GM08714 (cell line): ENCODE data around the gene MIER2.

Source experiments
- H3K4me3 ChIP-seq: fragments of 200-500 bp; sonication (Bioruptor generic); 2 replicates; pipeline ENCODE4 v1.5.1; 2014; ENCODE audit warnings: mild to moderate bottlenecking, low read length, inconsistent platforms
- ZNF274 ChIP-seq: IDR thresholded peaks from 2 replicates; pipeline ENCODE4 v1.6.1; 2012; ENCODE audit warnings: mild to moderate bottlenecking, low read depth, low read length

Gene MIER2

DNA sequence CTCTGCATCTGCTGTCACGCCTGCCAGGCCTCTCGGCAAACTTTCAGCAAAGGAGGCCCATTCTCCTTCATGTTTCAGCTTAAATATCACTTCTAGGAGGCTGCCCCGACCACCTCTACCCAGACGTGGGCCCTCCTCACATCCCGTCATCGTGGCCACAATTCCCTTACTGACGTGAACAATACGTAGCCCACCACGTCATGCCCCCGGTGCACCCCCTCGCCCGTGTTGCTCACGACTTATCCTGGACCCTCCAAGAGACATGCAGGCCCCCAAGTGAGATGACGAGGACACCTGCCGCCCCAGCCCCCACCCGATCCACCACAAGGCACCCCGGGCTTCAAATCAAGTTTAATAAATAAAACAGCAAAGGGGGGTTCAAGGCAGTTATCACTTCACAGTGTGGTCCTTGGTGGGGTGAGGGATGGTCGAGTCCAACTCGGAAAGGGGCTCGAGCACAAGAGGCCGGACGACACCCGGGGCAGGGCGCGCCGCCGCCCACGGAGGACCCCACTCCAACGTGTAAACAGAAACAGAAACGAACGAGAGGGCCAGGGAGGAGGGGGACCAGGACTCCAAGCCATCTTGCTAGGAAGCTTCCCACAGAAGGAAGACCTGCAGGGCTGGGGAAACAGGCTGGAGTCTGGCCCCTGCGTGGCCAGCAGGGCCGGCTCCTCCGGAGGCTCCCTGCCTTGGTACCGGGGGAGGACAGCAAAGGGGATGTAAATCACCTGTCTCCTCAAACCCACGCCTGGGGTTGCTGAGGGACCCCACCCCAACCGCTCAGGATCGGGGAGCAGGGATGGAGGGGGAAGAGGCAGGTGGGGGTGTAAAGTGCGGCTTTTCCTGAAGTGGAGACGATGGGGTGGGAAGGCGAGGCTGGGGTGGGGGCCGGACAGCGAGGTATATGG lies 39.1 kb downstream of the MIER2 start:
- TF ChIP-seq ZNF274 = no peak
- no peak overlapping the region for H3K4me3 ChIP-seq

DNA sequence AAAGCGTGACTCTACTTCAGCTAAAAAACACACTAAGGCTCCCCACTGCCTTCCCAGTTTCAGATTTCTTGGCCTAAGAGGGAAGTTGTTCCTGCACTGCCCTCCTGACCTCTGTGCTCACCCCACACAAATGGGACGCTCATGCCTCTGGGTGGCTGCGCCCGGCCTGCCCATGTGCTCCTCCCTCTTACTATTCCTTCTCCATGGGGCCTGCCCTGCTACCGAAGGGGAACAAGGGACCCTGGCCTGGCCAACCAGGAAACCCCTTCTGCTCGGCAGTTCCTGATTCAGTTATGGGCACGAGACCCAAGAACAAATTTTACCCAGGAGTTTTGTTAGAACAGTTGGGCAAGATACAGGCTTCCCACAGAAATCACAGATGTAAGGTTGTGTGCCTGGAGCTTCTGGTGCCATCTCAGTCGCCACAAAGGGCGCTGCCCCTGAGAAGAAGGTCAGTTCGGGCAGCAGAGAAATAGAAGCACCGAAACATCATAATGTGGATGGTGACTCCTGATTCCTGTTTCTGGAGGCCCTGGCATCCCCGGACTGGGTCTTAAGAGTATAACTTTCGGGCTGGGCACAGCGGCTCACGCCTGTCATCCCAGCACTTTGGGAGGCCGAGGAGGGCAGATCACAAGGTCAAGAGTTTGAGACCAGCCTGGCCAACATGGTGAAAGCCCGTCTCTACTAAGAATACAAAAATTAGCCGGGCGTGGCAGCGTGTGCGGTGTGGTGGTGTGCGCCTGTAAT lies 47.9 kb downstream of the MIER2 start:
- TF ChIP-seq ZNF274 = no peak

DNA sequence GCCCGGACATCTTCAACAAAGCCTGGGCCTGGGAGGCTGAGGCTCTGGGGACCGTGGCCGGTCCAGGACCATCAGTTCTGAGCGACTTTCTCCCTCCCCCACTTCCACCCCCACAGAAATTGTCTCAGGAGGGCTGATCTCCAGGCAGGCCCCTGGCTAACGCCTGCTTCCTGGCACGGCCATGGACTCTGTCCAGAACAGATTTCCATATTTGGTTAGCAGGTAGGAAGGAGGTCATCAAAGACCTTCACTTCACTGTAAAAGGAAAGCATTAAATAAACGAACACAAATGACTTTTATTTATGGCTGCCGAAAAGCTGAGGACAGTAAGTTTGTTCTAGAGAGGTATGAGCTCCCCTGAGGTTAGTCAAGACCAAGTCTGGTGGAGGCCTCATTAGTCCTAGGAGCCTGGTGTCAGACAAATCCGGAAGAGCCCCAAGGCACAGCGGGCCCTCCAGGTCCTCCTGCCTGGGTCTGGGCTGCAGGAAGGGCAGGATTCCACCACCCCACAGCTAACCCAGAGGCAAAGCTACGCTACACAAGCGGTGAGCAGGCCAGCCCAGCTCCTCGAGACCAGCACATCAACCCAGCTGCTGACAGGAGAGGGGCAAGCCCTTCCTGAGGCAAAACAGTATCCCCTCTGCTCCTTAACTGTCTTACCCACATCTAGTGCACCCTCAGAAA lies 48.8 kb downstream of the MIER2 start:
- no peak for TF ChIP-seq ZNF274
- no peak overlapping the region for H3K4me3 ChIP-seq

More for the DNA sequence above, 47.9 kb downstream of the MIER2 start:
- no peak overlapping the region for H3K4me3 ChIP-seq

DNA sequence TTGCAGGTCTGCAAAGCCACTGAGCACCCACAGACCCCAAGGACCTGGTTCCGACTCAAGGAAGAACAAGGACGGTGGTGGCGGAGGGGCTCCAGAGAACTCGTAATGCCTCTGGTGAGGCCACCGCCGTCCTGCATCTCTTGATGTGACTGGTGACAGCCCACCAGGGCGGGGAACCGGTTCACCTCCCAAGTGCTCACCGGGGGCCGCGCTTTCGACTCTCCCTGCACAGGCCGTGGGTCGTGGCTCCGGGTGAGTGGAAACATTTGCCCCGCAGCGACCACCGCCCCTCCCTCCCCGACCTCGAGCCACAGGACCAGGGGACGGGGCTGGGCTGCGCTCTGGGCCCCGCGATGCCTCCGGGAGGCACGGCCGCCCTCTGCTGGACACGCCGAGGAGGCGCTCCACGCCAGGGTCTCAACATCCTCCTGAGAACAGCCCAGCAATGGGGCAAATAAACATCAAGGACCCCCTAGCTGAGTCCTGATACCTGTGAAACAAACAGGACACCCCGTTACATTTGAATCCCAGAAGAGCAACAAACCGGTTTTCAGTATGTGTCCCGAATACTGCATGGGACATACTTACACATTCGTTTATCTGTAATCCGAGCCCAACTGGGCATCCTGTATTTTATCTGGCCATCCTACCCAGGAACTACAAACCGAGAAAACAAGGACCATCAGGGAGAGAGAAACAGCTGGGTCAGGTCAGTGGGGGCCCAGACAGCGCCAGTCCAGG lies 49.5 kb downstream of the MIER2 start:
- H3K4me3 ChIP-seq = no peak overlapping the region

DNA sequence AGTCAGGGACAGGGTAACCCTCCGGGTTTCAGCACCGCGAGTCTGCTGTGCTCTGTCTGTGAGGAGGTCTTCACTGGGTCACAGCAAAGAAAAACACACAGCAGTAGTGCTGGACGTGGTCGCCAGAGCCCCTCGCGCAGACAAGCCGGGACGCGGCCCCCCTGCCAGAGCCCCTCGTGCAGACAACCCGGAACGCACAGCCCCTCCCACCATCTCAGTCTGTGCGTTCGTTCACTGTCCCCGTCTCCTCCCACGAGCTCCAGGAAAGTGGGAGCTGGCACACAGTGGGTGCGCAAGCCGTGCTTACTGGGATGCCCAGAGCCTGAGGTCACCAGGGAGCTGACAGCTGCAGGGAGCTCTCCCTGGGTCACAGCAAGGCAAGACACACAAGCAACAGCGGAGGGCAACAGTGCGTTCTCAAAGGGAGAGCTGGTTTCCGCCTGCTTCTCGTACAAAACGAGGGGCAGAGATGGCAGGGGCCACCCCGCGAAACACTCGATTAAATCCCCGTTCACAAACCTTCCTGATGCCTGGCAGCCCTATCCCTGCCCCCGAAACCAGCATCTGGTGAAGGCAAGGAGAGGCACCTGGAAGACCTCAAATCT lies 50.2 kb downstream of the MIER2 start:
- no peak overlapping the region for H3K4me3 ChIP-seq
- no peak for TF ChIP-seq ZNF274

More for the DNA sequence above, 49.5 kb downstream of the MIER2 start:
- no peak for TF ChIP-seq ZNF274

DNA sequence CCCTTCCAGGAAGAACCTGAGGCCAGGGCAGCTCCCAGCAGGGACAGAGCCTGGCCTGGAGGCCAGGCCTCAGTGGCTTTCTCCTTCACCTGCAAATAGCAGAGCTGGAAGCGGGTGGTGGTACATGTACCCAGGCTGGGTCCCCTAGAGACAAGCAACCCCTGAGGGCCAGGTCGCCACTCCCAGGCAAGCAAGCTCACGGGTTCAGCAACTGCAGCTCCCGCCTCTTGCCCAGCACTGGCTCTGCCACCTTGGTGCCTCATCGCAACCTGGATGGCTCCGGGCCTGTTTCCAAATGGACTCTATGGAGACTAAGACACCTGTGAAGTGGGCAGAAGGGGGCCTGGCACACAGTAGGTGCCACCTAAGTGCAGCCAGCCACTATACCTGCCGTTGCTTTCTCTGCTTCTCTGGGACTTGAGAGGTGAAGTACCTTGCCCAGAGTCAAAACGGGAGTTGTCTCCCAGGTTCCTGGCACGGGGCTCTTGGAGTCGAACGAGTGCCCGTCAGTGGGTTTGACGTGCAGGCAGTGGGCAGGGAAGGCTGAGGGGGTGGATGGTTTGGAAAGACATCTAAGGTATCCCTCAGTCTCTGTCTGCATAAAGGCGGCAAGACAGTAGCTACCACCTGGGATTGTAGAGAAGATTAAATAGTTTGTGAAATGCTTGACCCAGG lies 51.0 kb downstream of the MIER2 start:
- TF ChIP-seq ZNF274 = no peak
- no peak overlapping the region for H3K4me3 ChIP-seq

DNA sequence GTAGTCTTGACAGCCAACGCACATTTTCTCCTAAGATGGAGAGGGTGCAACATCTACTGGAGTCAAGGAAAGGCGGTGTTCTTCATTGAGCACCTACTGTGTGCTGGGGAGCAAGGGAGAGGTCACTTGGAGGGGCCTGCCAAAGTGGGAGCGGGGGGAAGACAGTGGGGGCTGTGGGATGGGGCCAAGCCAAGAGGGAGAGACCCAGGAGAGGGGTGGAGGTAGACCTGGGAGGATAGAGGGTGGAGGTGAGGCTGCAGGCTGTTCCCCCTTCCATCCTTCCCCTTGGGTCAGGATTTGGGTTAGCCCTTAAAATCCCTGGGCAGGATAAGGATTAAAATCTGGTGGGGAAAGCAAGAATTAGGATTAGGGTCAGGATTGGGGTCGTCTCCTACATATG lies 51.6 kb downstream of the MIER2 start:
- no peak for TF ChIP-seq ZNF274
- no peak overlapping the region for H3K4me3 ChIP-seq

DNA sequence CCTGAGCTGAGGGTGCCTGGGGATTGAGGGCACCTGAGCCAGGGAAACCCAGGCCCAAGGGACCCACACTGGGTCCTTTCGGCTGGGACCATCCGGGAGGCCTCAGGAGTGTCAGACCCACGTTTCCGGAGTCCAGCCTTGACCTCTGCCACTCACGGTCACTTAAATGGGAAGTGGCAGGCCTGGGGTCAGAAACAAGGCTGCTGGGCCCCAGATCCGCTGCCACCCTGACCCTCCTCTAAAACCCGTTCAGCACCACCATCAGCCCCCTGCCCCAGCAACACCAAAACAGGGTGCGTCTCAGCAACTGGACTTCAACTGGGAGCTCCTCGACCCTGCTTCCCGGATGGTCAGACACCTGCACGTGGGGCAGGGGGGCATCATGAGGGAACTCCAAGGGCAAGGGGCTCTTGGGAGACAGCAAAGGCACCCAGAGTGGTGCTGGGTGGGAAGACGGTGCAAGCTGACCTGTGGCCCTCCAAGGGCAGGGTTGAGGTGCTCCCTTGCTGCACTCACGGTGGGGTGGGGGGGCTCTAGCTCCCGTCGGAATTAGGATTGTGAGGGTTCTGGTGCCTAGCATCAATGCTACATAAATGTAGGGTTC lies 52.2 kb downstream of the MIER2 start:
- no peak for TF ChIP-seq ZNF274
- H3K4me3 ChIP-seq = no peak overlapping the region

DNA sequence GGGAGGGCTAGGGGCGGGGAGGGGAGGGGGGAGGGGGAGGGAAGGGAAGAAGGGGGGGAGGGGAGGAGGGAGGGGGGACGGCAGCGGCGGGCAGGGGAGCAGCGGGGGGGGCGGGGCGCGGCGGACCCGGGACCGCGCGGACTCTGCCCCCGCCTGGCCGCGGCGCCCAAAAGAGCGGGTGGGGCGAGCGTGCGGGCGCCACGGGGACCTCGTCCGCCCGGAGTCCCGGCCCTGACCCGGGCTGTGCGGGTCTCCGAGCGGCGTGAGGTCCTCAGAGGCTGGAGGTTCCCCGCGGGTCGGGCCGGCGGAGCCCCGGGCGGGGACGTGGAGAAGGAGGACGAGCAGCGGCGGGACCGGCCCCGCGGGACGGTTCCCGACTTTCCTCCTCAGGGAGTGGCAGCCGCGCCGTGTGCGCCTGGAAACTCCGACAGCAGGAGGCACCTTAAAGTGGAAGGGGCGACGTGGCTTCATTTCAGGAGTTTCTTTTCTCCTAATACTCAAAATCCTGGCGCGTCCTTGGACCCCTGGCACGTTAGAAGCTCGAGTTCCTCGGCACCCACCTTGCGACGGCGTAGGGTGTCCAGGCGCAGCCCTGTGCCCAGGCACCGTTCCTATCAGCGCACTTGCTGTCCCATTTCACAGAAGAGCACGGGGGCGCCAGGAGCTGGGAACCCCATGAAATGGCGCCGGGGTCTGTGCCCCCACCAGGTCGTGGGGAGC lies 52.9 kb downstream of the MIER2 start:
- no peak for TF ChIP-seq ZNF274
- H3K4me3 ChIP-seq = no peak overlapping the region

DNA sequence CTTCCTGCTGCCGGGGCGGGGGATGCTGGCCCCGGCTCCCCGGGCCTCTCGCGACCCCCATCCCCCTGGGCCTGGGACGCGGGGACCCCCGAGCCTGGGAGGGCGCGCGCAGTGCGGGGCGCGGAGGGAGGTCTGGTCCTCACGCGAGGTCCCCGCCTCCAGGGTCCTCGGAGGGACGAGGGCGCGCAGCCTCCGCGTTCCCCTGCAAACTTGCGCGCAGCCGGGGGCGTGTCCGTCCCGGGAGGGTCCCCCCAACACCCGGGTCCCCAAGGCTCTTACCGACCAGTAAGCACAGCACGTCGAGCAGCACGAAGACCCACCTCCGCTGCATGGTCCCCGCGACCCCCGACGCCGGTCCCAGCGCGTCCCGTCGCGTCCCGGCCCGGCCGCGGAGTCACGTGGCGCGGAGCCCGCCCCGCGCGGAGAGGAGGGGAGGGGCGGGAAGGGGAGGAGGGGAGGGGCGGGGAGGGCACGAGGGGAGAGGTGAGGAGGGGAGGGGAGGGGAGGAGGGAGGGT lies 53.5 kb downstream of the MIER2 start, which contains the start of gene PLPP2:
Gene PLPP2, minus strand, starts transcription at position 398 of the 516 bp plus-strand sequence. Its CDS starts 67 bp downstream, at position 331.
- no peak within 1 kb of the TSS for H3K4me3 ChIP-seq
- TF ChIP-seq ZNF274 = no peak

DNA sequence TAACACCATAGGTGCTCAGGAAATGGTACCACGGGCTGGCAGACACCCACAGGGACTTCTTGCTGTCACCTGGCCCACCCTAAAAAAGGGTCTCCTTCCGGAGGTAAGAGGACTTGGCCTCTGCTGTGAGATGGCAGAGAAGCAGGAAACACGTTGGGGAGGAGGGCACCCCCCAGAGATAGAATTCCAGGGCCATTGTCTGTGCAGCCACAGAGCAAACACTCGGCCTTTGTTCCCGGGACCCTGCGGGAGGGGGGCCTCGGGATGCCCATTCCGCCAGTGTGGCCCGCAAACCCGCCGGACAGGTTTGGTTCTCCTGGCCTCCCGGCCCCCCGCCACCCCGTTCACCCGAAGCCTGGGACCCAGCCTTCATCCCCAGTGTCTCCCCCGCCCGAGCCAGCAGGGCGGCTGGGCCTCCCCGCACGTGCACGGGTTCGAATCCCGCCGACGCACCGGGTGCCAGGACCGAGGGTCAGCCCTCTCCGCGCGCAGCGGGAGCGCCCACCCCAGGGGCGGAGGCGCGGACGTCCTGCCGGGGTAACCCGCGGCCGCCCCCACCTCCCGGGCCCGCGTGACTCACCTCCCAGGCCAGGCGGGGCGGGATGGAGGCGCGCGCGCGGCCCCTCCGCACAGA lies 54.1 kb downstream of the MIER2 start:
- no peak overlapping the region for H3K4me3 ChIP-seq
- no peak for TF ChIP-seq ZNF274
